HCT116 (cell line): Measurements from ENCODE around the gene PDYN.

Experiments
- EZH2phosphoT487 ChIP-seq: fragments of 200-600 bp; IDR thresholded peaks from 2 replicates; pipeline ENCODE4 v1.6.1; 2018; ENCODE audit warnings: antibody characterized with exemption, borderline replicate concordance
- MAX ChIP-seq: IDR thresholded peaks from 2 replicates; pipeline ENCODE4 v1.6.1; 2012
- SP1 ChIP-seq: IDR thresholded peaks from 2 replicates; pipeline ENCODE4 v1.6.1; 2012; ENCODE audit warnings: low read depth

- TF ChIP-seq SP1 (no peak), MAX (no peak), EZH2phosphoT487 (no peak)
These were observed 59.7 kb downstream of the PDYN start for GRCh38 chr20:1934156-1934555.
